HG02763 (cell line): ENCODE data around the gene TRERF1.
"Not testable (repeated sequence)": the region's sequence is repeated elsewhere in the genome, so short reads cannot be mapped to it uniquely, and the experiment has no call there.

Experiments used
- ATAC-seq: cut with Tn5 transposase; IDR thresholded peaks from one replicate; pipeline ENCODE4 v1.9.1; 2021; ENCODE audit warnings: mild to moderate bottlenecking, moderate library complexity; ENCODE audit not compliant: unreplicated experiment

Gene TRERF1

DNA sequence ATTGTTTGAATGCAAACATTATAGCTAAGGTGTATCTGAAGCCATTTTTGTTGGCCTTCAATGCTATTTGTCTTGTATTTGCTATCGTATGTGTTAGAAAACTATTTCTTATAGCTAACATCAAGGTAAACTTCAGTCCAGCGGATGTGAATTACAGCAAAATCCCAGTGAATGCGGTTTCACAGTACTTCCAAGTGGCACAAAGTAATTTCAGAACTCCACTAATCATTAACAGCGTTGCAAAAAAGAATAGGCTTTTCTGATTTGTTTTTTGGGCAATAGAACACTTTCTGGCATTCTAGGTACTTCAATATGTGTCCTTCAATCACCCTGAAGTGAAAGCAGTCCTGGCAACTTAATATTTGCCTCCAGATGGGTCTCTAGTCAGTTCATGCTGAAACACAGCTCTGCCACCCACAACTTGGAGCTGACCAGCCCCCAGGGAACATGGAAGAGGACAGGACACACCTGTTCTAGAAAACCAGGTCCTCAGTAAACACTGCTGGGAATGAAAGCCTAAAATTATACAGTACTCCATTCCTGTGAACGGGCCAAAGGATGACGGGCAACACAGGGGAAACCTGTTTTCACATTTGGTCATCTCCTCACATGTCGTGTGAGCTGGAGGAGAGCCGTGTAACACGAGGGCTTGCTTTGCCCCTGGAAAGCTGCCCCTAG is 224.4 kb downstream of the TRERF1 start:
- ATAC-seq: no peak

DNA sequence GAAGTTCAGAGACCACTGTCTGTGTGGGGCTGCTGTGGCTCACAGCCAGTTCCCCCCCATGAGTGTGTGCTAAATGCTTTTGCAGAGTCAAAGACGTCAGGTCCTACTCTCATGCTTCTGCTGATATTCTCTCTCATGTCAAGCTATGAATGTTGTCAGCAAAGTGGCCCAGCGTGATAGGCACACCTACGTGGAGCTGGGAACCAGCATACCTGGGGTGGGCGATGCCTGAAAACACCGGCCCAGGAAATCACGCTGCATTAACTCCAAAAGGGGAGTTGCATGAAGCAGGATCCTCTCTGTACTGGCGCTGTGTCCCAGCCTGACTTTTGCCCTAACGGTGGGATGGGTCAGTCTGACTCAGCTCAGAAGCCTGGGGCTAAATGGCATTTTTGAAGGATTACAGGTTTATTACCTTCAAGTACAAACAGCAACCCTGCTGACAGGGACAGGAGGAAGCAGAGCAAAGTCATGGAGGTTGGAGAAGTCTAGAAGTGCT is 225.0 kb downstream of the TRERF1 start:
- ATAC-seq: no peak

DNA sequence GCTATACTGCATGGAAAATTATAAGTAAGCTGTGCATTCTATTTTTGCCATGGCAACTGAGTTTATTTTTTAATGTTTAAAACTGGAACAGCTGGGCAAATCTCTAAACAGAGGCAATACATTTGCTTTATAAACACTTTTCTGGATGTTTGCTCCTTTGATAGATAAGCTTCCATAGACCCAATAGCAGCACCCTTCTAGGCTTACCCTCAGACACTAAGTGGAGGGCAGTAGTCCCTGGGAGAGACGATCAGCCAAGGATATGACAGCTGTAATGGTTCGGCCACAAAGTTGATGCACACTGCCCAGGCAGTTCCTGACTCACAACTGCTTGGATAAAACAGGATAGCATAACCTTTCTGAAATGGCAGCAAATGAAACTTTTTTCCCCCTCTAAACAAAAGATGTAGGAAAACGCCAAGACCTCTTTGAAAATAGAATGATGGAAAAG is 225.5 kb downstream of the TRERF1 start:
- ATAC-seq: no peak

DNA sequence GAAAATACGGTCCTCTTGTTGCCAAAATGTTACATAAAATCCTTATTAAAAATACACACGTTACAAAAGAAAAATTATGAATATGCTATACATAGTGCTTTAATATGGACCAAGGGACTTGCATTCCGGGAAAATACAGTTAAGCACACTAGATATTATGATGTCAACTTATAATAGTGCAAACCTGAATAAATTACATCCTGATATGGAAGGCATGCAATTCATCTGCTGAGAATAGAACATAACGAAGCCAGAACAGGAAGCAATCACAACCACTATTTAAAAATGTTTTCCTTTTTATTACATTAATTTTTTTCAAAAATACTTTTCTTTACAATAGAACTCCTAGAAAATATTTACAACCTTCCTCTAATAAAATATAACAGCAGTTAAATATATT is 226.3 kb downstream of the TRERF1 start:
- ATAC-seq: no peak

DNA sequence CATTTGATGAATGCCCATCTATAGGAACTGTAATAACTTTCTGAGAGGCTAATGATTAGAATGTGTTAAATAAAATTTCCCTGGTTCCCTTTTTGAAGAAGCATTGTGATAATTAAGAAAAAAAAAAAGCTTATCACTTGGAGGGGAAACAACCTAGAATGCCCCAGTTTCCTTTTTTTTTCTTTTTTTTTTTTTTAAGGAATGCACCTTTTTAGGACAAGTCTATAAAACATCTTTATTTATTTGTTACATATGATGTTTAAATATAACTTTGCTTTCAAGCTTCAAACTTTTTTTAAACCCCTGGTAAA is 226.7 kb downstream of the TRERF1 start:
- ATAC-seq: no peak

DNA sequence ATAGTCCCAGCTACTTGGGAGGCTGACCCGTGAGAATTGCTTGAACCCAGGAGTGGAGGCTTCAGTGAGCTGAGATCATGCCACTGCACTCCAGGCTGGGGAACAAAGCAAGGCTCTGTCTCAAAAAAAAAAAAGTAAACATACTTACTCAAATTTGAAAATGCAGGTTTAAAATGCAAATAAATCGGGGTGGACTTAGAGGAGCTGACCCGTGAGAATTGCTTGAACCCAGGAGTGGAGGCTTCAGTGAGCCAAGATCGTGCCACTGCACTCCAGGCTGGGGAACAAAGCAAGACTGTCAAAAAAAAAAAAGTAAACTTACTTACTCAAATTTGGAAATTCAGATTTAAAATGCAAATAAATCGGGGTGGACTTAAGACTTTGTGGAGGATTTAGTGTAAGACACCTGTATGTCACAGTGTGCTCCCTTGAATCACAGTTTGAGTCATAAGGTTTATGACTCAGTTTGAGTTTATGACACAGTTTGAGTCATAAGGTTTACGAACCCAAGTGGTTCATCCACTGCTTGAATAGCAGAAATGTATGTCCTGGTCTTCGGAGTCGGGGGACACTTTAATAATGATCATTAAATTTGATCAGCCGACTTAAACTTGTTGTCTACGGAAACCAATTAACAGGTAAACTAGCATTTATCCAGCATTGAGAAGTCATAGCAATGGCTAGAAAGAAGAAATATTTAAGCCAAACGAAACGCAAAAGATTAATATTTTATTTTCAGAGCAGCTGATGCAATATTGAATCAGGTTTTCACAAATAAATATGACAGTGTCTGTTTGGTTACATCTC is 227.3 kb downstream of the TRERF1 start:
- ATAC-seq: peak; percentile 91

DNA sequence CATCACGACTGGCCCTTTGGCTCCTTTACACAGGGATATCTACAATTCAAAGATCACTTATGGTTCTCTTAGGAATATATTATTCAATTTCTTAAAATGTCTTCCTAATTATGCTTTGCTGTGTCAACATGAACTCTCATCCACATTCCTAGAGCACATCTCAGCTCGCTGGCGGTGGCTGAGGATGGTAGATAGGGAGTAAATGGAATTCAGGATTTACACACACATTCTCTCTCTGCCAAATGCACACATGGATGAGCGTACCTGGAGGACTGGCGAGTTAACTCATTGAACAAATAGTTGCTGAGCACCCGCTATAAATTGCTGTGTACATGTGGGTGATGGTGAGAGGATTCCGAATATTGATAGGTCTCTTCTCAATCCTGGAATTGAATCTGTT is 229.3 kb downstream of the TRERF1 start:
- no peak for ATAC-seq

DNA sequence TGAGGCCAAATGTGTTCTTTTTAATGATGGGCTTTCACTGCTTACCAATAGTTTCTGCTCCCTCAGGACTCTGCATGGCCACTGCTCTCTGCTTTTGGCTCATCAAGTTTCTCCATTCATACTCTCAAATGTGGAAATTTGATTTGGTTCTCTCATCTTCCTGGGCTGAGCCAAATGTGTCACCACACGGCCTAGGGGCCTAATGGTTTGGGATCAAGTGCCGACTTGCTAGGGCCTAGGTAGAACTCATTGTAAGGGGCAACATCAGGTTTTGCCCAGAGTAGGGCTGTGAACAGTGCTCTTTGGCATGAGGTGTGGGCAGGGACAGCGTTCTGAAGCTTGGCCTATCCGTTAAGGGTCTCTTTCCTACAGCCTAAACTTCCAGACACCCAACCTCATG is 230.2 kb downstream of the TRERF1 start:
- no peak for ATAC-seq

DNA sequence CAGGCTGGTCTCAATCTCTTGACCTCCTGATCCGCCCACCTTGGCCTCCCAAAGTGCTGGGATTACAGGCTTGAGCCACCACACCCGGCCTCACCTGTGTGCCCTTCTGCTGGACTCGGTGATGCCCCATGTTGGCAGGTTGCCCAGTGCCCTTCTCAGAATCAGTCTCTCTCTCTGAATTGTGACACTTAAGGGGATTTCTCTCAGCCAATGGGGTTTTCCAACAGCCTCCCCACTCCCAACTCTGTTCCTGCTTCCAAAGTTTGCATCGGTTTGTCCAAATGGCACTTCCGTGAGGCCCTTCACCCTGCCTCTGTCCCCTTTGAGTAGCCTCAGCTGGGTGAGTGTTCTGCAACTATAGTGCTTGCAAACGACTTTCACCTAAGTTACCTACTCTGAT is 230.9 kb downstream of the TRERF1 start:
- ATAC-seq: no peak

DNA sequence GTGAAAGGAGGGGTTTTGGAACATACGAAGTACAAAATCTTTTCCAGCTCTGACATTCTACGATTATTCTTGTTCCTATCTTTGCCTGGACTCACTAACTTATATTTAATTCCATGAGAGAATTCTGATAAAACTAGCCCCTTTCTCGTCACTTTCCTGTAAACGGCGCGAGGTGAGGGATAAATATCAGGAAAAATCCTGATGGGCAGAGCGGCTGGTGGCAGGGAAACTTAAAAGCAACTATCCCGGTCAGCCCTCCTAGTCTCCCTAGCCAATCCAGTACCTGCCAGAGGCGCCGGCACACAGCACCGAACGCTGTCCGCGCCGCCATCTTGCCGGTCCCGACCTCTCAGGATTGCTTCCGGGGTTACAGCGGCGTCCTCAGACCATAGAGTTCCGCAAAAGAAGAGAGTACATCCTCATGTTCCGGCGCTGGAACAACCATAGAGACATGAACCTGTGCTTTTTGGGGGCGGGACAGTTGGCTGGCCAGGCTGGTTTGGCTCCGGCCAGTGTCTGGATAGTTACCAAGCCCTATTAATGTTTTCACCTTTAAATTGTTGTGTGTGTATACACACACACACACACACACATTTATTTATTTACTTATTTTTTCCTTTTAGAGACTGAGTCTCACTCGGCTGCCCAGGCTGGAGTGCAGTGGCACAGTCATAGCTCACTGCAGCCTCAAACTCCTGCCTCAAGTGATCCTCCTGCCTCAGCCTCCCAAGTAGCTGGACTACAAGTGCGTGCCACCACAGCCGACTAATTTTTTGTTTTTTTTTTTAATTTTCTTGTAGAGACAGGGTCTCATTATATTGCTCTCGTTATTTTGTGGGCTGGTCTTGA is 234.0 kb downstream of the TRERF1 start, which contains the start of gene MRPS10:
MRPS10 (minus strand) TSS at position 343 of the 849 bp plus-strand sequence; CDS start at position 331, 12 bp downstream.
- peak; percentile 89 for ATAC-seq

DNA sequence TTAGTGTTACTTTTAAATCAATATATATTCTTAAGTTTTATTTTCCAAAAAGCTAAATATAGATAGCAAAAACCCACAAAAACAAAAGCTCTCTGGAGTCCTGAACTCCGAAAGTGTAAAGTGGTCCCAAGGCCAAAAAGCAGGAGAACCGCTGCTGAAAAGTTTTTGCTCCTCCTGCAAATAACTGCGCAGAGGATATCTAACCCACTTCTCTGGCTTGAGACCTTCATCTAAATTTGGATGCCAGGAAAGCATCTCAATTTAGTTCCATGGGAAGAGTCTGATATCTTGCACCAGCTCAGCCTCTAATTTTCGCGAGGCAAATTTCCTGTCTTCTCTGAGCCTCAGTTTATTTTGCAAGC is 234.6 kb downstream of the TRERF1 start:
- ATAC-seq: no peak

DNA sequence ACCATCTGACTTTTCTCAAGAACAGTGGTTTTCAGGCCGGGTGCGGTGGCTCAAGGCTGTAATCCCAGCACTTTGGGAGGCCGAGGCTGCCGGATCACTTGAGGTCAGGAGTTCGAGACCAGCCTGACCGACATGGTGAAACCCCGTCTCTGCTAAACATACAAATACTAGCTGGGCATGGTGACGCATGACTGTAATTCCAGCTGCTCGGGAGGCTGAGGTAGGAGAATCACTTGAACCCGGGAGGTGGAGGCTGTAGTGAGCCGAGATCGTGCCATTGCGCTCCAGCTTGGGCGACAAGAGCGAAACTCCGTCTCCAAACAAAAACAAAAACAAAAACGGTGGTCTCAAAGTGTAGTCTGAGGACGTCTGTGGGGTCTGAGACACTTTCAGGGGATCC is 235.2 kb downstream of the TRERF1 start:
- ATAC-seq: not testable (repeated sequence)

DNA sequence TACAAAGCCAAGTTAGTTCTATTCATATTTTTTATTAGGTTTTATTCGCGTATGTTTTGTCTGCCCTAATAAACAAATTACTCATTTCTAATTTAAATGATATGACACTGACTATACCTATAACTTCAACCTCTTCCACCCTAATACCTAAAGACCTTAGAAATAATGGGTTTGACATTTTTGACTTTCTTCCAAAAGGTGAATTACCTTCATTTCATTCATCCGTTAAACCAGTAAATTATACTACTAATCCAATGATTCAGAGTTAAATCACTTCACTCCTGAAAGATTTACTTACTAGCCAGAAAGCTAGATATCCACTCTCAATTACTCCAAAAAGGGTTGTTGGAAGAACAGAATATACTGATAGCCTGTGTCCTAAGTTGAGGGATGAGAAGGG is 239.3 kb downstream of the TRERF1 start:
- ATAC-seq: no peak

DNA sequence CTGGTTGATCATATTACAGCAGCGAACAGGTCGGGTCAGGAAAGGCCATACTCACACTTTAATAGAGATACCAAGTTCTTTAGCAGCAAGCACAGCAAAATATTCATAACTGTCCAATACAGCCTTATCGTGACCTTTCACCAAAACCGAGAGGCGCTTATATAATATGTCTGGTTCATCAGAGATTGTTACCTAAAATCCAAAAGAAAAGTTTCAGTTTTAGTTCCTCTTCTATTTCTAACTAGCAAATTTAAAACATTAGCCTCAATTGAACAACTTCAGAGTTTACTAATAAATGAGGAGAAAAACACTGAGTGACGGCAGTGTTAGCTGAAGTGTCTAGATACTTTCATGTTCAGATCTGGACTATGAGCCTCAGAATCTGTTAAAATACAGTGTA is 240.0 kb downstream of the TRERF1 start:
- no peak for ATAC-seq

DNA sequence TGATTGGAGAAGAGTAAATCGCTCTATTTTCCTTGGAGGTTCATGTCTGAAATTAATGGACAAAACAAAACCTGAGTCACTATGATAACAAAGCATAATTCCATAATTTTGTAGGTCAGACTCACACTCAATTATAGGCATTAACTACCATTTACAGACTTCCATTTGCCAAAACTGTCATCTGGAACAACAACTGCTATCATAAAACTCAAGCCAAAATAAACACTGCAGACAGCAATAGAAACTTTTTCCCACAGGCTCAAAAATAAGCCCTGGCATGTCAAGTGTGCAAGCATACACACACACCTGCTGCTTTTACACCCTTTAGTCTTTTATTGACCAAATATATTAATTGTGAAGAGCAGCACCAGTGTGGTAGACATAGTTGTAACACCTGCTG is 241.2 kb downstream of the TRERF1 start:
- ATAC-seq: no peak

DNA sequence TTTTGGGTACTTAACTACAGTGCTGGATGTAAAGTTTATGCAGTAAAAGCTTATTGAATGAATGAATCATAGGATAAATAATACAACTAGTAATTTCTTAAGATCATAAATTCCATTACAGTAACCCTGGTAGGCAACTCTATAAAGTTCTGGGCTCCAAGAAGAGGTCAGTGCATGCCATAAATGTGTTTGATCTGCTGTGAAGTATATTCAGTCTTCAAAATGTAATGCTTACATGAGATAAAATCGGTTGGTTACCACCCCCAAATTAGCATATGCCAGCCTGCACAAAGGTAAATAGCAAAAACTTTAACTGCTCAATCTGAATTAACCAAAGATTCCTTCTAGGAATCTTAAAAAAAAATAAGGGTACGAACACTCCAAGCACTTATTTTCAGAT is 244.2 kb downstream of the TRERF1 start:
- ATAC-seq: not testable (repeated sequence)

DNA sequence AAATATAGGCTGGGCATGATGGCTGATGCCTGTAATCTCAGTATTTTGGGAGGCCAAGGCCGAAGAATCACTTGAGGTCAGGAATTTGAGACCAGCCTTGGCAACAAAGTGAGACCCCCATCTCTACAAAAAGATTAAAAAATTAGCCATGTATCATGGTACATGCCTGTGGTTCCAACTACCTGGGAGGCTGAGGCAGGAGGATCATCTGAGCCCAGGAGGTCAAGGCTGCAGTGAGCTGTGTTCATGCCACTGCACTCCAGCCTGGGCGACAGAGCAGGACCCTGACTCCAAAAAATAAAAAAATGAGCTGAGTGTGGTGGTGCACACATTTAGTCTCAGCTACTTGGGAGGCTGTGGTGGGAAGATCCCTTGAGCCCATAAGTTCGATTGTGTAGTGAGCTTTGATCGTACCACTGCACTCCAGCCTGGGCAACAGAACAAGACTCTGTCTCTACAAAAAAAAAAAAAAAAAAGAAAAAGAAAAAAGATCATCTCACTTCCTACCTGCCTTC is 246.9 kb downstream of the TRERF1 start:
- ATAC-seq: no peak

DNA sequence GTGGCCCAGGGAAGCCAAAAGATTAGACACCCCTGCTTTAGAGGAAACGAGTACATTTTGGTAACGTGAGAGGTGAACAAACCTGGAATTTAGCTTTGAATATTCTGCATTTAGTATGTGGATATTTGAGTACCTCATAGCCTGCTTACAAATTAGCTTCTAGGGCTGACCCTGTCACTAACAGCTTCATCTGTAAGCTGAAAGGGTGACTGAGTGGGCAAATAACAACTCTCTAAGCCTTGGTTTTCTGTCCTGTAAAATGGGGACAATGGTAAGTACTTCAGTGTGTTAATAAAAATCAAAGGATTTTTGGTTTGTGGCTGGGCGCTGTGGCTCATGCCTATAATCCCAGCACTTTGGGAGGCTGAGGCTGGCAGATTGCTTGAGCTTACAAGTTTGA is 248.5 kb downstream of the TRERF1 start:
- ATAC-seq: no peak

DNA sequence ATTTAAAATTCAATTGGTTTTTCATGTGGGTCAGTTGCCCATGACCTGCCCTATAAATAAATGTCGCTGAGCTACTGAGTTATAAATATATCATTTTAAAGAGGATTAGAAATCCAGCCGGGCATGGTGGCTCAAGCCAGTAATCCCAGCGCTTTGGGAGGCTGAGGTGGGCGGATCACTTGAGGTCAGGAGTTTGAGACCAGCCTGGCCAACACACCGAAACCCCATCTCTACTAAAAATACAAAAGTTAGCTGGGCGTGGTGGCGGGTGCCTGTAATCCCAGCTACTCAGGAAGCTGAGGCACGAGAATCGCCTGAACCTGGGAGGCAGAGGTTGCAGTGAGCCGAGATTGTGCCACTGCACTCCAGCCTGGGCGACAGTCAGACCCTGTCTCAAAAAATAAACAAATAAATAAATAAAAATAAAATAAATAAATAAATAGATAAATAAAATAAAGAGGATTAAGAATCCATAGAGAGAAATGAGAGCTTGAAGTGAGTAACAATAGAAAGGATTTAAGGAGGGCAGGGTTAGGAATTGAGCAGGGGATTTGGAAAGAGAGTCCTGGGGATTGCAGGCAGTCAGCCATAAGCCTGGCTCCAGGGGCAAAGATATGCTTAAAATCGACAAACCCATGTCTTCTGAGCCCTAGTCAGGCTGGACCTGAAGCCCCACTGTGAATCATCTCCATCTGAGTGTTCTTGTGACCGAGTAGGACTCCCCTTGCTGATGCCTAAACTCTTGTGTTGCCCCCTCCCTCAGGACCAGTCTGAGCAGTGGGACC is 249.4 kb downstream of the TRERF1 start:
- ATAC-seq: not testable (repeated sequence)

DNA sequence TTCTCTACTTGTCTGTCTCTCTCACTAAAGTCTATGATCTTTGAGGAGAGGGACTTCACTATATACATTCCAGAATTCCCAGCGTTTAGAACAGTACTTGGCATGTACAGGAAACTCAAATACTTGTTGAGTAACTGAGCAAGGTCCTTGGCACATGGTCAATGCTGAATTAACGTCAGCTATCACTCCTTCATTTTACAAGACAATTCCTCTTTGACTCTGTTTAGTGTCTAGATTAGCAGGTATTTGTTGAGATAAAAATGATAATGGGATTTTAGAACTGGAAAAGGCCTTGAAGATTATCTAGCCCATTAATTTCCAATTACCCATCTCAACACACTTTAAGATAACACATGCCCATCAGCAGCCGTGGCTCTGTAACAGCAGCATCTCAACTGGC is 250.3 kb downstream of the TRERF1 start:
- ATAC-seq: no peak
